Cardiac fibroblast (primary cell): ENCODE data around the gene STAC2.

Experiments used
- DNase-seq, 2 donors: peaks; one replicate each; pipeline versions ENCODE4 v3.0.0 to v3.0.0-alpha.2; 2010; ENCODE audit warnings: low read depth in 2 of 2
- H3K4me3 ChIP-seq, 2 donors: replicated peaks in 1 of 2; 1 replicate in 1 of 2; 2 replicates in 1 of 2; pipeline ENCODE4 v1.5.1; 2011; ENCODE audit warnings: low read depth in 2 of 2, low read length in 2 of 2, mild to moderate bottlenecking in 2 of 2, moderate library complexity in 1 of 2
- CTCF ChIP-seq: IDR thresholded peaks from one replicate; pipeline ENCODE4 v1.5.1; 2011; ENCODE audit warnings: low read depth, mild to moderate bottlenecking, low read length, inconsistent platforms

Gene STAC2

GRCh38 chr17:39209317-39210092 is 16.2 kb downstream of the STAC2 start:
- DNase-seq: peak; percentile 46 to 71
- H3K4me3 ChIP-seq: peak overlapping the region; percentile 29 to 43
- no peak for TF ChIP-seq CTCF

GRCh38 chr17:39208893-39209292 is 16.9 kb downstream of the STAC2 start:
- no peak overlapping the region for H3K4me3 ChIP-seq
- DNase-seq: no peak
- TF ChIP-seq CTCF: no peak

GRCh38 chr17:39208136-39208535 is 17.6 kb downstream of the STAC2 start:
- no peak for TF ChIP-seq CTCF
- DNase-seq: no peak
- H3K4me3 ChIP-seq: no peak overlapping the region

- DNase-seq: no peak
- TF ChIP-seq CTCF: no peak
- no peak overlapping the region for H3K4me3 ChIP-seq
These were observed 20.6 kb downstream of the STAC2 start for GRCh38 chr17:39205112-39205526.

GRCh38 chr17:39204245-39204644 is 21.5 kb downstream of the STAC2 start:
- H3K4me3 ChIP-seq: no peak overlapping the region
- no peak for TF ChIP-seq CTCF
- DNase-seq: no peak

- no peak for DNase-seq
- peak overlapping the region; percentile 86 to 92 for H3K4me3 ChIP-seq
- no peak for TF ChIP-seq CTCF
These were observed 24.7 kb downstream of the STAC2 start for GRCh38 chr17:39200957-39201510.
